ENCODE data around the gene TYK2. TPM values are rescaled to one million over a fixed set of nuclear protein-coding genes. Genes with fewer than 3 reads are reported as not detected.
A peak's percentile ranks its signal among the peaks of the same experiment; 100 is the strongest.

Gene TYK2
- total RNA-seq, 1 experiment from 2014 or later = 66.4 TPM

DNA sequence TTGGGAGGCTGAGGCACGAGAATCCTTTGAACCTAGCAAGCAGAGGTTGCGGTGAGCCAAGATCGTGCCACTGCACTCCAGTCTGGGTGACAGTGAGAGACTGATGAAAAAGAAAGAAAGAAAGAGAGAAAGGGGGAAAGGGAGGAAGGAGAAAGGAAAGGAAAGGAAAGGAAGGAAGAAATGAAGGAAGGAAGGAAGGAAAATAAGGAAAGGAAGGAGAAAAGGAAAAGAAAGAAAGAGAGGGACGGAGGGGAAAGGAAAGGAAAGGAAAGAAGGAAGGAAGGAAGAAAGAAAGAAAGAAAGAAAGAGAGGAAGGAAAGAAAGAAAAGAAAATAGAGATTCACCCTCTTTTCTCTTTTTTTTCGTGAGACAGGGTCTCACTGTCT, 48.6 kb upstream of the TYK2 start (continued):
- TF ChIP-seq, protein P1, sequence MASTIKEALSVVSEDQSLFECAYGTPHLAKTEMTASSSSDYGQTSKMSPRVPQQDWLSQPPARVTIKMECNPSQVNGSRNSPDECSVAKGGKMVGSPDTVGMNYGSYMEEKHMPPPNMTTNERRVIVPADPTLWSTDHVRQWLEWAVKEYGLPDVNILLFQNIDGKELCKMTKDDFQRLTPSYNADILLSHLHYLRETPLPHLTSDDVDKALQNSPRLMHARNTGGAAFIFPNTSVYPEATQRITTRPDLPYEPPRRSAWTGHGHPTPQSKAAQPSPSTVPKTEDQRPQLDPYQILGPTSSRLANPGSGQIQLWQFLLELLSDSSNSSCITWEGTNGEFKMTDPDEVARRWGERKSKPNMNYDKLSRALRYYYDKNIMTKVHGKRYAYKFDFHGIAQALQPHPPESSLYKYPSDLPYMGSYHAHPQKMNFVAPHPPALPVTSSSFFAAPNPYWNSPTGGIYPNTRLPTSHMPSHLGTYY (CRISPR knock-in tag; IDR thresholded peaks at IDR 0.05) = no peak

DNA sequence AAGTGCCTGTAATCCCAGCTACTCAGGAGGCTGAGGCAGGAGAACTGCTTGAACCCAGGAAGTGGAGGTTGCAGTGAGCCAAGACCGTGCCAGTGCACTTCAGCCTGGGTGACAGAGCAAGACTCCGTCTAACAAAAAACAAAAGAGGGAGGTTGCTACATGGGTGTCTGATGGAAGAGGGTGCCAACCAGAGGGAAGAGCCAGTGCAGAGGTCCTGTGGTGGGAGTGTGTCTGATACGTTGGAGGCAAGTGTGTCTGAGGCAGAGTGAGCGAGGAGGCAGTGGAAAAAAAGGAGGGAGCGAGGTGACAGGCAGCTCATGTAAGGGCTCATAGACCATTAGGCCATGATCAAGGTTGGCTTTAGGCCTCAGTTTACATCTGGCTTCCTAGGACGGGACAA, 46.8 kb upstream of the TYK2 start:
- TF ChIP-seq TP53 (CRISPR knock-in tag; IDR thresholded peaks at IDR 0.05) (no peak), ZNF232 (CRISPR knock-in tag; IDR thresholded peaks at IDR 0.05) (no peak)
- Mint-ChIP-seq H3K4me1 (peaks cover 14% of the 10 kb centered on the region), H3K36me3 (no peaks in the 10 kb centered on the region), H3K27ac (no peak overlapping the region), H3K4me3 (no peak overlapping the region), H3K9me3 (no peaks in the 10 kb centered on the region), H3K27me3 (ENCODE audit: low read depth) (peaks cover 96% of the 10 kb centered on the region)
- ChIA-PET POLR2A (no interaction called here), CTCF (interaction anchor here (1.4 to 9.4 kb wide), 2 partner anchors 10 kb away, joined by 3 to 69 read pairs; no protein-coding TSS in a partner anchor)
- DNase-seq (ENCODE audit: low spot score) (no peak), ATAC-seq (no peak)

DNA sequence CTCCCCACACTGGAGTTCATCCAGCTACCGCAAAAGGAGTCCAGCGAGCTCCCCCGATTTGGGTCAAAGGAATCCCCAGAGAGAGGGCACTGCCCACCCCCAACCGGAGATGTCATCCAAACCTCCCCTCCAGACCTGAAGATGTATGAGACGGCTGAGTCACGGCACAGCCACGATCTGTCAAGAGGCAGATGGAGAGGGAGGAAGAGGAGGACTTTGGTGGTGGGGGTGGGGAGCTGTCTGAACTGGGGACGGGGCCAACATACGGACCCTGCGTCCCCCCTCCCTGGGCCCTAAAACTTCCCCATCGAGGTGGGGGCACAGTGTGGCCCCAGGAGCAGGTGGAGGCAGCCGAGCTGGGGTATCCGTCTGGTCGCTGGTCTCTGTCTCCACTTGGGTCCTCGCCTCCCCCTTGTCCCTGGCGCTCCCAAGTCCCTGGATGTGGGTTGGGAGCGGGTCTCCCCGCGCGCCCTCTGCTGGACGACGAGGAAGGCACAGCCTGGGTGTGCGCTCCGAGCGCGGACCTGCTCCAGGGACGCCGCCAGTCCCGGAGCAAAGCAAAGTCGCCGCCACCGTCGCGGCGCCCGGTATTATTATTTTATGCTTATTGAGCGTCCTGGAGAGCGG, 43.8 kb upstream of the TYK2 start:
- Mint-ChIP-seq H3K27me3 (ENCODE audit: low read depth) (peaks cover 96% of the 10 kb centered on the region), H3K4me1 (peaks cover 10% of the 10 kb centered on the region), H3K4me3 (peak overlapping the region; percentile 66), H3K9me3 (no peaks in the 10 kb centered on the region), H3K27ac (no peak overlapping the region), H3K36me3 (no peaks in the 10 kb centered on the region)
- DNase-seq (ENCODE audit: low spot score) (peak; percentile 92), ATAC-seq (peak; percentile 72)
- ChIA-PET CTCF (interaction anchor here (0.5 to 9.4 kb wide), 22 partner anchors 7 to 495 kb away, joined by 3 to 69 read pairs (median 4); partner anchors contain the start of genes CDC37 and ICAM5), POLR2A (no interaction called here)
- TF ChIP-seq, protein P2, sequence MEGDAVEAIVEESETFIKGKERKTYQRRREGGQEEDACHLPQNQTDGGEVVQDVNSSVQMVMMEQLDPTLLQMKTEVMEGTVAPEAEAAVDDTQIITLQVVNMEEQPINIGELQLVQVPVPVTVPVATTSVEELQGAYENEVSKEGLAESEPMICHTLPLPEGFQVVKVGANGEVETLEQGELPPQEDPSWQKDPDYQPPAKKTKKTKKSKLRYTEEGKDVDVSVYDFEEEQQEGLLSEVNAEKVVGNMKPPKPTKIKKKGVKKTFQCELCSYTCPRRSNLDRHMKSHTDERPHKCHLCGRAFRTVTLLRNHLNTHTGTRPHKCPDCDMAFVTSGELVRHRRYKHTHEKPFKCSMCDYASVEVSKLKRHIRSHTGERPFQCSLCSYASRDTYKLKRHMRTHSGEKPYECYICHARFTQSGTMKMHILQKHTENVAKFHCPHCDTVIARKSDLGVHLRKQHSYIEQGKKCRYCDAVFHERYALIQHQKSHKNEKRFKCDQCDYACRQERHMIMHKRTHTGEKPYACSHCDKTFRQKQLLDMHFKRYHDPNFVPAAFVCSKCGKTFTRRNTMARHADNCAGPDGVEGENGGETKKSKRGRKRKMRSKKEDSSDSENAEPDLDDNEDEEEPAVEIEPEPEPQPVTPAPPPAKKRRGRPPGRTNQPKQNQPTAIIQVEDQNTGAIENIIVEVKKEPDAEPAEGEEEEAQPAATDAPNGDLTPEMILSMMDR (IDR thresholded peaks at IDR 0.05) = peak; percentile 93
- TF ChIP-seq, protein P3, sequence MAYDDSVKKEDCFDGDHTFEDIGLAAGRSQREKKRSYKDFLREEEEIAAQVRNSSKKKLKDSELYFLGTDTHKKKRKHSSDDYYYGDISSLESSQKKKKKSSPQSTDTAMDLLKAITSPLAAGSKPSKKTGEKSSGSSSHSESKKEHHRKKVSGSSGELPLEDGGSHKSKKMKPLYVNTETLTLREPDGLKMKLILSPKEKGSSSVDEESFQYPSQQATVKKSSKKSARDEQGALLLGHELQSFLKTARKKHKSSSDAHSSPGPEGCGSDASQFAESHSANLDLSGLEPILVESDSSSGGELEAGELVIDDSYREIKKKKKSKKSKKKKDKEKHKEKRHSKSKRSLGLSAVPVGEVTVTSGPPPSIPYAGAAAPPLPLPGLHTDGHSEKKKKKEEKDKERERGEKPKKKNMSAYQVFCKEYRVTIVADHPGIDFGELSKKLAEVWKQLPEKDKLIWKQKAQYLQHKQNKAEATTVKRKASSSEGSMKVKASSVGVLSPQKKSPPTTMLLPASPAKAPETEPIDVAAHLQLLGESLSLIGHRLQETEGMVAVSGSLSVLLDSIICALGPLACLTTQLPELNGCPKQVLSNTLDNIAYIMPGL (CRISPR knock-in tag; IDR thresholded peaks at IDR 0.05) = peak; percentile 58; the same call in 1 of the 2 replicates
- TF ChIP-seq, protein P4, sequence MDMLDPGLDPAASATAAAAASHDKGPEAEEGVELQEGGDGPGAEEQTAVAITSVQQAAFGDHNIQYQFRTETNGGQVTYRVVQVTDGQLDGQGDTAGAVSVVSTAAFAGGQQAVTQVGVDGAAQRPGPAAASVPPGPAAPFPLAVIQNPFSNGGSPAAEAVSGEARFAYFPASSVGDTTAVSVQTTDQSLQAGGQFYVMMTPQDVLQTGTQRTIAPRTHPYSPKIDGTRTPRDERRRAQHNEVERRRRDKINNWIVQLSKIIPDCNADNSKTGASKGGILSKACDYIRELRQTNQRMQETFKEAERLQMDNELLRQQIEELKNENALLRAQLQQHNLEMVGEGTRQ (CRISPR knock-in tag; IDR thresholded peaks at IDR 0.05) = no peak
- TF ChIP-seq, protein P5, sequence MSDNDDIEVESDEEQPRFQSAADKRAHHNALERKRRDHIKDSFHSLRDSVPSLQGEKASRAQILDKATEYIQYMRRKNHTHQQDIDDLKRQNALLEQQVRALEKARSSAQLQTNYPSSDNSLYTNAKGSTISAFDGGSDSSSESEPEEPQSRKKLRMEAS (CRISPR knock-in tag; IDR thresholded peaks at IDR 0.05) = no peak
- TF ChIP-seq MXD4 (CRISPR knock-in tag; IDR thresholded peaks at IDR 0.05; ENCODE audit: borderline replicate concordance) = no peak
- TF ChIP-seq JUN (CRISPR knock-in tag; IDR thresholded peaks at IDR 0.05) = no peak
- no peak for TF ChIP-seq NR3C1 (CRISPR knock-in tag; conservative IDR thresholded peaks at IDR 0.05; ENCODE audit: low read depth)
- TF ChIP-seq, protein P6, sequence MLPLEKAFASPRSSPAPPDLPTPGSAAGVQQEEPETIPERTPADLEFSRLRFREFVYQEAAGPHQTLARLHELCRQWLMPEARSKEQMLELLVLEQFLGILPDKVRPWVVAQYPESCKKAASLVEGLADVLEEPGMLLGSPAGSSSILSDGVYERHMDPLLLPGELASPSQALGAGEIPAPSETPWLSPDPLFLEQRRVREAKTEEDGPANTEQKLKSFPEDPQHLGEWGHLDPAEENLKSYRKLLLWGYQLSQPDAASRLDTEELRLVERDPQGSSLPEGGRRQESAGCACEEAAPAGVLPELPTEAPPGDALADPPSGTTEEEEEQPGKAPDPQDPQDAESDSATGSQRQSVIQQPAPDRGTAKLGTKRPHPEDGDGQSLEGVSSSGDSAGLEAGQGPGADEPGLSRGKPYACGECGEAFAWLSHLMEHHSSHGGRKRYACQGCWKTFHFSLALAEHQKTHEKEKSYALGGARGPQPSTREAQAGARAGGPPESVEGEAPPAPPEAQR (CRISPR knock-in tag; IDR thresholded peaks at IDR 0.05) = no peak
- TF ChIP-seq ATF1 (CRISPR knock-in tag; IDR thresholded peaks at IDR 0.05) = no peak
- TF ChIP-seq, protein P7, sequence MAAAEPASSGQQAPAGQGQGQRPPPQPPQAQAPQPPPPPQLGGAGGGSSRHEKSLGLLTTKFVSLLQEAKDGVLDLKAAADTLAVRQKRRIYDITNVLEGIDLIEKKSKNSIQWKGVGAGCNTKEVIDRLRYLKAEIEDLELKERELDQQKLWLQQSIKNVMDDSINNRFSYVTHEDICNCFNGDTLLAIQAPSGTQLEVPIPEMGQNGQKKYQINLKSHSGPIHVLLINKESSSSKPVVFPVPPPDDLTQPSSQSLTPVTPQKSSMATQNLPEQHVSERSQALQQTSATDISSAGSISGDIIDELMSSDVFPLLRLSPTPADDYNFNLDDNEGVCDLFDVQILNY (CRISPR knock-in tag; IDR thresholded peaks at IDR 0.05) = 0 out of 2 replicates have a peak, but pooled peaks have one; percentile 52
- TF ChIP-seq, protein P8, sequence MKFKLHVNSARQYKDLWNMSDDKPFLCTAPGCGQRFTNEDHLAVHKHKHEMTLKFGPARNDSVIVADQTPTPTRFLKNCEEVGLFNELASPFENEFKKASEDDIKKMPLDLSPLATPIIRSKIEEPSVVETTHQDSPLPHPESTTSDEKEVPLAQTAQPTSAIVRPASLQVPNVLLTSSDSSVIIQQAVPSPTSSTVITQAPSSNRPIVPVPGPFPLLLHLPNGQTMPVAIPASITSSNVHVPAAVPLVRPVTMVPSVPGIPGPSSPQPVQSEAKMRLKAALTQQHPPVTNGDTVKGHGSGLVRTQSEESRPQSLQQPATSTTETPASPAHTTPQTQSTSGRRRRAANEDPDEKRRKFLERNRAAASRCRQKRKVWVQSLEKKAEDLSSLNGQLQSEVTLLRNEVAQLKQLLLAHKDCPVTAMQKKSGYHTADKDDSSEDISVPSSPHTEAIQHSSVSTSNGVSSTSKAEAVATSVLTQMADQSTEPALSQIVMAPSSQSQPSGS (CRISPR knock-in tag; IDR thresholded peaks at IDR 0.05; ENCODE audit: borderline replicate concordance, low read depth) = no peak
- TF ChIP-seq, protein P9, sequence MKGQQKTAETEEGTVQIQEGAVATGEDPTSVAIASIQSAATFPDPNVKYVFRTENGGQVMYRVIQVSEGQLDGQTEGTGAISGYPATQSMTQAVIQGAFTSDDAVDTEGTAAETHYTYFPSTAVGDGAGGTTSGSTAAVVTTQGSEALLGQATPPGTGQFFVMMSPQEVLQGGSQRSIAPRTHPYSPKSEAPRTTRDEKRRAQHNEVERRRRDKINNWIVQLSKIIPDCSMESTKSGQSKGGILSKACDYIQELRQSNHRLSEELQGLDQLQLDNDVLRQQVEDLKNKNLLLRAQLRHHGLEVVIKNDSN (CRISPR knock-in tag; IDR thresholded peaks at IDR 0.05) = no peak
- peak; percentile 82; the same call in 1 of the 2 replicates for TF ChIP-seq ETV6 (CRISPR knock-in tag; IDR thresholded peaks at IDR 0.05)
- no peak for TF ChIP-seq TEAD4 (CRISPR knock-in tag; IDR thresholded peaks at IDR 0.05)
- TF ChIP-seq, protein P10, sequence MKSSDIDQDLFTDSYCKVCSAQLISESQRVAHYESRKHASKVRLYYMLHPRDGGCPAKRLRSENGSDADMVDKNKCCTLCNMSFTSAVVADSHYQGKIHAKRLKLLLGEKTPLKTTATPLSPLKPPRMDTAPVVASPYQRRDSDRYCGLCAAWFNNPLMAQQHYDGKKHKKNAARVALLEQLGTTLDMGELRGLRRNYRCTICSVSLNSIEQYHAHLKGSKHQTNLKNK (CRISPR knock-in tag; IDR thresholded peaks at IDR 0.05) = no peak
- TF ChIP-seq, protein P11, sequence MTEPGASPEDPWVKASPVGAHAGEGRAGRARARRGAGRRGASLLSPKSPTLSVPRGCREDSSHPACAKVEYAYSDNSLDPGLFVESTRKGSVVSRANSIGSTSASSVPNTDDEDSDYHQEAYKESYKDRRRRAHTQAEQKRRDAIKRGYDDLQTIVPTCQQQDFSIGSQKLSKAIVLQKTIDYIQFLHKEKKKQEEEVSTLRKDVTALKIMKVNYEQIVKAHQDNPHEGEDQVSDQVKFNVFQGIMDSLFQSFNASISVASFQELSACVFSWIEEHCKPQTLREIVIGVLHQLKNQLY (CRISPR knock-in tag; IDR thresholded peaks at IDR 0.05) = no peak
- TF ChIP-seq KAT7 (CRISPR knock-in tag; IDR thresholded peaks at IDR 0.05; ENCODE audit: borderline replicate concordance) = no peak
